HUES6 (cell line): ENCODE data around the gene EXOSC7.
"Not testable (repeated sequence)": the region's sequence is repeated elsewhere in the genome, so short reads cannot be mapped to it uniquely, and the experiment has no call there.

Source experiments
- H3K27ac ChIP-seq: 2 replicates; pipeline ENCODE4 v1.7.0; 2013; ENCODE audit warnings: low read depth, mild to moderate bottlenecking, low read length, inconsistent platforms
- H3K27me3 ChIP-seq: 2 replicates; pipeline ENCODE4 v1.6.1; 2013; ENCODE audit warnings: low read length; ENCODE audit not compliant: control insufficient read depth, insufficient read depth
- H3K36me3 ChIP-seq: 2 replicates; pipeline ENCODE4 v1.6.1; 2013; ENCODE audit warnings: low read length; ENCODE audit not compliant: control insufficient read depth, insufficient read depth
- H3K4me1 ChIP-seq: 2 replicates; pipeline ENCODE4 v1.6.1; 2013; ENCODE audit warnings: low read length; ENCODE audit not compliant: control insufficient read depth, insufficient read depth
- H3K4me3 ChIP-seq: 2 replicates; pipeline ENCODE4 v1.5.1; 2013; ENCODE audit warnings: low read depth, low read length
- H3K9ac ChIP-seq: one replicate; pipeline ENCODE4 v1.6.1; 2013; ENCODE audit warnings: mild to moderate bottlenecking, low read length
- H3K9me3 ChIP-seq: 2 replicates; pipeline ENCODE4 v1.6.1; 2013; ENCODE audit warnings: low read depth, low read length; ENCODE audit not compliant: control insufficient read depth, insufficient read depth

Gene EXOSC7

DNA sequence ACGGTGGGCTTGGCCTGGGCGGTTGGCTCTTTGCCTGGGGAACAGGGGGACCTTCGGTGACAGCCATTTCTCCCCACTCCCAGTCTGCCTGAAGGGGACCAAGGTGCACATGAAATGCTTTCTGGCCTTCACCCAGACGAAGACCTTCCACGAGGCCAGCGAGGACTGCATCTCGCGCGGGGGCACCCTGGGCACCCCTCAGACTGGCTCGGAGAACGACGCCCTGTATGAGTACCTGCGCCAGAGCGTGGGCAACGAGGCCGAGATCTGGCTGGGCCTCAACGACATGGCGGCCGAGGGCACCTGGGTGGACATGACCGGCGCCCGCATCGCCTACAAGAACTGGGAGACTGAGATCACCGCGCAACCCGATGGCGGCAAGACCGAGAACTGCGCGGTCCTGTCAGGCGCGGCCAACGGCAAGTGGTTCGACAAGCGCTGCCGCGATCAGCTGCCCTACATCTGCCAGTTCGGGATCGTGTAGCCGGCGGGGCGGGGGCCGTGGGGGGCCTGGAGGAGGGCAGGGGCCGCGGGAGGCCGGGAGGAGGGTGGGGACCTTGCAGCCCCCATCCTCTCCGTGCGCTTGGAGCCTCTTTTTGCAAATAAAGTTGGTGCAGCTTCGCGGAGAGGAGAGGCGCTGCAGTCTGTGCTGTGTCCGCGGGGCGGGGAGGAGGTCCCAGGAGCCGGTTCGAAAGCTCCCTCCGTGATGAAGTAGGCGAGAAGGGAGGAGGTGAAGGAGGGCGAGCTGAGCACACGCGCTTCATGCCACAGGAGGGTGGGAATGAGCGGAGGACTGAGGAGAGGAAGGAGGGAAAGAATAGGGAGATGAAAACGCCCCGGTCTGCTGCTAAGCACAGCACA, 59.6 kb downstream of the EXOSC7 start:
- H3K36me3 ChIP-seq: no peaks in the 10 kb centered on the region
- H3K9me3 ChIP-seq: no peaks in the 10 kb centered on the region
- H3K4me1 ChIP-seq: peaks cover 15% of the 10 kb centered on the region; the same call in 1 of the 2 replicates
- H3K27ac ChIP-seq: no peak overlapping the region
- H3K9ac ChIP-seq: no peak overlapping the region
- peaks cover 50% of the 10 kb centered on the region for H3K27me3 ChIP-seq
- H3K4me3 ChIP-seq: peak overlapping the region; percentile 48

DNA sequence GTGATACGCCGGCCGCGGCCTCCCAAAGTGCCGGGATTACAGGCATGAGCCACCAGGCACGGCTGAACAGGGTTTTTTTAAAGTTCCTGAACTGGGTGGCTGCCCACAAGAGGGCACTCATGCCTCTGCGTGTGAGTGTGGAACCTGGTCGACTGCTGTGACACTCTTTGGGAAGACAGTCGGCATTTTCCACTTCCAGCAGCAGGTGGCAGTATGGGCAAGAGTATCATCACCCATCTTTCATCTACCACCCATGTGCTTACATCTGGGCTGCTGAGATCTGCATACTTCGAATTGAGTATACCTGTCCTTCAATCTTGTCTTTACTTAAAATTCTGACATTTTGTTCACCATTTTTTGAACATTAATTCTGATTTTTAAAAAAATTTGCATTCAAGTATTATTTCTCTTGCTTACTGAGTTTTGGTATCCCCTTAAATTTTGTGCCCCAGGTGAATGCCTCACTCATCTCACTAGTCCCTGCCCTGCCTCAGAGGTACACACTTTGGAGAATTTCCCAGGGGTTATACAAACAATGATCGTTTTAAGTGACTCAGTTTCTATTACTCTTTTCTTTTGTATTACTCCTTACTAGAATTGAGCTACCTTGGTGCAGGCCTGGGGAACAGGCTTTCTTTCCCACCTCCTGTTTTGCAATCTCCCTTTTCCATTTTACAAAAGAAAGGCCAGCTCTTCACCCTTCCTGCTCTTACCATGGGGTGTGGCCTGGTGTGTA, 61.8 kb downstream of the EXOSC7 start:
- H3K4me3 ChIP-seq: no peak overlapping the region
- H3K27me3 ChIP-seq: peaks cover 44% of the 10 kb centered on the region
- H3K9me3 ChIP-seq: no peaks in the 10 kb centered on the region
- H3K4me1 ChIP-seq: peaks cover 14% of the 10 kb centered on the region; the same call in 1 of the 2 replicates
- no peak overlapping the region for H3K27ac ChIP-seq
- H3K36me3 ChIP-seq: no peaks in the 10 kb centered on the region
- H3K9ac ChIP-seq: no peak overlapping the region

DNA sequence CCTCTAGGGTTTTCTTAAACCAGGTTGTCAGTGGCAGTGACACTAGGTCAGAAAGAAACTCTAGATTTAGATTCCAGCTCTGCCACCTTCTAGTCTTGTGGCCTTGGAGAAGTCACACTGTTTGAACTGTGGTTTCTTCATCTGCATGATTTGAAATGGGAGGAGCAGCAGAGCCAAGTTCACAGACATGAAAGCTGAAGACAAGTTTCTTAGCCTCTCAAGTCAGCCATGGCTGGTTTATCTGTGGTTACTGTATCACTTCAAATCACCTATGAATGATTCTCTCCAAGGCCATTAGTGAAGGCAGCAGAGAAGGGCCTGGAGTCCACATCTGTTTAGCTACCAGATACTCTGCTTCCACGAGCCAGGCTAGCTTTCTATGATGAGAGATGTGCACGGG, 65.6 kb downstream of the EXOSC7 start:
- Histone ChIP-seq H3K4me3 (no peak overlapping the region), H3K27me3 (peaks cover 6% of the 10 kb centered on the region), H3K9ac (no peak overlapping the region), H3K36me3 (no peaks in the 10 kb centered on the region), H3K9me3 (no peaks in the 10 kb centered on the region), H3K4me1 (peaks cover 5% of the 10 kb centered on the region; the same call in 1 of the 2 replicates), H3K27ac (no peak overlapping the region)

DNA sequence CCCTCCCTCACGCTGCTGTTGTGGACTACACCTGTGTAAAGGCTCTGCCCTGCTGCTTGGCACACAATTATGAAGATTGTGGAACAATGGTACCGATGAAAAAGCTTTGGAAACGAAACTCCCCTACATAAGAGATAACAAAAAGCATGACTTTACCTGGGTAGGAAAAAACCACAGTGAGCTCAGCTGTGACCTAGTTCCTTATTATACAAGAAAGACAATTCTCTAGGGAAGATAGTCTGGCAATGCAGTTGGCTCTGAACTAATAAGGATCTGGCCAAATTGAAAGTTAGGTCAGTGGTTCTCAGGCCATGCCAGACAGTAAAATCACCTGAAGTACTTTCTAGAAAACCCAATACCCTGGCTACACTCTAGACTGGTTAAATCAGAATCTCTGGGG, 66.1 kb downstream of the EXOSC7 start:
- Histone ChIP-seq H3K4me3 (no peak overlapping the region), H3K9ac (no peak overlapping the region)

DNA sequence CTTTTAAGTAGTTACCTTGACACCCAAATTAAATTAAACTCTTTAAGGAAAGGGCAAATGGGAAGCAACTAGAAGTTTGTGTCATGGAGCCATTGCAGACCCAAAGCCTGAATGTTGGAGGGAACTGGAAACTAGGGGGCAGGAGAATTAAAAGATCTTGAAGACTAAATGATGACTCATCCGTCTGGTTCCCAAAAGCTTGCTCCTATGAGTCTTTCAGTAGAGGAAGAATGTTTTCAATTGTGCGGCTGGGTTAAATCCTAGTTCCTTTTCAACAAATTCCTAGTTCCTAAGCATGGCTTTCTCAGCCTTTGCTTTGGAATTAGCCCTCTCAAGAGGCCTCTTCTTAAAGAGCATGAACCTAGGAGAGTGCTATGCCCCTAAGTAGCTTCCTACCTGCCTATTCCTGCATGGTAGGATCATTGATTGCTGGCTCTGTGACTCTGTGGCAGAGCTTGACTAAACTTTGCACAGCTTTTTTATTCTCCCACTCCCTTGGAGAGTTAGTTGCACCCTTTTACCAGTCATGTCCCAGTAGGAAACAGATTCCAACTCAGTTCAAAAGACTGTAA, 67.8 kb downstream of the EXOSC7 start:
- no peak overlapping the region for H3K27ac ChIP-seq
- H3K4me3 ChIP-seq: no peak overlapping the region
- H3K9ac ChIP-seq: no peak overlapping the region
- H3K9me3 ChIP-seq: no peaks in the 10 kb centered on the region
- H3K36me3 ChIP-seq: no peaks in the 10 kb centered on the region
- no peaks in the 10 kb centered on the region for H3K4me1 ChIP-seq
- H3K27me3 ChIP-seq: no peaks in the 10 kb centered on the region

More for the DNA sequence above, 66.1 kb downstream of the EXOSC7 start:
- Histone ChIP-seq H3K27ac (no peak overlapping the region), H3K9me3 (no peaks in the 10 kb centered on the region), H3K36me3 (no peaks in the 10 kb centered on the region), H3K27me3 (peaks cover 1% of the 10 kb centered on the region), H3K4me1 (peaks cover 5% of the 10 kb centered on the region; the same call in 1 of the 2 replicates)

DNA sequence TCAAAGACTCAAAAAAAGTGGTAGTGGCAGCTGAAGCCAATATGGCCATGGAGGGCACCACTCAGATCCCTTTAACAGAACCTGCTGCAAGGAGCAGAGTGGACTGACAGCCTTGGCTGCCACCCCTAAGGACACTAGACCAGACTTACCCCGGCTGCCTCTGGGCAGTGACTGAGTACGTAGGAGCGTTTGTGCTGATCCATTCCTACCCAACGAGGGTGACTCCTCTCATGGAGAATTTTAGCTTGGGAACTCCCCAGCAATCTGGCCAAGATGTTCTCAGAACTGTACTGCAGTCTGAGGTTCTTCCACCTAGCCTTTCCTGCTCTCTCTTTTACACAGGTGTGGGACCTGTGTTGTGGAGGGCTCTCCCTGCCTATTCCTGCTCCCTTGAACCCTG, 72.2 kb downstream of the EXOSC7 start:
- Histone ChIP-seq H3K4me1 (no peaks in the 10 kb centered on the region), H3K4me3 (no peak overlapping the region), H3K9me3 (no peaks in the 10 kb centered on the region), H3K27me3 (no peaks in the 10 kb centered on the region; the same call in 1 of the 2 replicates), H3K36me3 (no peaks in the 10 kb centered on the region), H3K9ac (no peak overlapping the region), H3K27ac (no peak overlapping the region)

DNA sequence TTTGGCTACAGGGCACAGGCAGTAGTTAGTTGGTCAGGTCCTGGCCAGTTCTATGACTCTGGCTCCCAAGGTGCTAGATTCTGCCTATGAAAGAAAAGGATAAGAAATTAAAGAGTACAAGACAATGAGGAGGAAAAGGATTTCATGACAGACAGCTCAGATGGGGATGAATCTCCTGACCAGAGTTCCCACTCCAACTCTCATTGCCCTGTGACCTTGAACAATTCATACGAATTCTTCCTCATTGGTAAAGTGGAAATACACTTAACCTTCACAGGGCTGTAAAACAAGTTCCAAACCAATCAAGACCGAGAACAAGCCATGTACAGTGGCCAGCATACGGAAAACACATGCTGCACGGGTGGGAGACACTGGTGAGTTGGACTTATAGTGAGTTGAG, 73.8 kb downstream of the EXOSC7 start:
- Histone ChIP-seq H3K9me3 (no peaks in the 10 kb centered on the region), H3K4me1 (no peaks in the 10 kb centered on the region), H3K36me3 (no peaks in the 10 kb centered on the region), H3K27ac (no peak overlapping the region), H3K9ac (no peak overlapping the region), H3K4me3 (no peak overlapping the region), H3K27me3 (peaks cover 4% of the 10 kb centered on the region; the same call in 1 of the 2 replicates)

DNA sequence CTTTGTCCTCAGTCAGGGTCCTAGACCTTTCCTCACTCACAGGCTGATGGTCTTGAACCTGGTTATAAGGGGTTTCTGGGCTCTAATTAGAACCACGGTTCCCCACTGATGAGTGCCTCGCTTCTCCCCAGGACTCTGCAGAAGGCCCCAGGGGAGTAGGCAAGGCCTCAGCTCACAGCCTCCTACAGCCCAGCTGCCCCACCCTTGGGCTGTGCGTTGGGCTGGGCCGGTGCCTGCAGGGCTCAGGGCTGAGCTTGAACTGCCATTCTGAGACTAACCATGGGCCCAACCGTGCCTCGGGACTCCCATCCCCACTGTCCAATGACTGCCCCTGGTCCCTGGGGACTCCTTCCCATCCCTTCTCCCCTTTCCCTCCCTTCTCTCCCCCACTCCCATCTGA, 75.6 kb downstream of the EXOSC7 start:
- H3K27me3 ChIP-seq: peaks cover 18% of the 10 kb centered on the region; the same call in 1 of the 2 replicates
- no peak overlapping the region for H3K4me3 ChIP-seq
- no peaks in the 10 kb centered on the region for H3K36me3 ChIP-seq
- no peaks in the 10 kb centered on the region for H3K9me3 ChIP-seq
- H3K27ac ChIP-seq: no peak overlapping the region
- no peak overlapping the region for H3K9ac ChIP-seq
- H3K4me1 ChIP-seq: peaks cover 4% of the 10 kb centered on the region; the same call in 1 of the 2 replicates

DNA sequence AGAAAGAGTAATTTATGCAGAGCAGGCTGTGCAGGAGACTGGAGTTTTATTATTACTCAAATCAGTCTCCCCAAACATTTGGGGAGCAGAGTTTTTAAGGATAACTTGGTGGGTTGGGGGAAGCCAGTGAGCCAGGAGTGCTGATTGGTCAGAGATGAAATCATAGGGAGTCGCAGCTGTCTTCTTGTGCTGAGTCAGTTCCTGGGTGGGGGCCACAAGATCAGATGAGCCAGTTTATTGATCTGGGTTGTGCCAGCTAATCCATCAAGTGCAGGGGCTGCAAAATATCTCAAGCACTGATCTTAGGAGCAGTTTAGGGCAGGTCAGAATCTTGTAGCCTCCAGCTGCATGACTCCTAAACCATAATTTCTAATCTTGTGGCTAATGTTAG, 77.8 kb downstream of the EXOSC7 start:
- not testable (repeated sequence) for H3K27ac ChIP-seq, H3K9me3 ChIP-seq, H3K9ac ChIP-seq, H3K36me3 ChIP-seq, H3K4me3 ChIP-seq, H3K4me1 ChIP-seq
- H3K27me3 ChIP-seq: peaks cover 32% of the 10 kb centered on the region

DNA sequence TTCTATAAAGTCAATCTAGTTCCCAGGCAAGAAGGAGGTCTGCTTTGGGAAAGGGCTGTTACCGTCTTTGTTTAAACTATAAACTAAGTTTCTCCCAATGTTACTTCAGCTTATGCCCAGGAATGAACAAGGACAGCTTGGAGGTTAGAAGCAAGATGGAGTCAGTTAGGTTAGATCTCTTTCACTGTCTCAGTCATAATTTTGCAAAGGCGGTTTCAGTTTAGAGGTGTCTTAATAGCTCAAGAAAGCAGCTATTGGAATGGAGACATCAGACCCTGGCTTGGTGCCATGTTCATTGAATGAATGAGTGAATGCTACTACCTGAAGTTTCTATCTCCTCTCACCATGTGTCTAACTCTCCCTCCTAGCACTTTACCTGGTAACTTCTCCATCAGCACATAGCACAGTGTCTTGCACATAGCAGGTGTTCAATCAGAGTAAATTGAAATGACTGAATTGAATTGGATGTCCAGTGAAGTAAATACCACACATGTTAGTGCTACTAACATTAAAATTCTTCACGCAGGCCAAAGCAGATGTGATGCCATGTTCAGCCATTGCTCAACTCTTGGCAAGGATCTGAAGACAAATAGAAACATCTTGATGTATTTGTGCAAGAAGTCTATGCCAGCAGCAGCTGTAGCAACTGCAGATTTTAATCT, 78.3 kb downstream of the EXOSC7 start:
- Histone ChIP-seq H3K27me3 (peaks cover 37% of the 10 kb centered on the region), H3K9me3 (no peaks in the 10 kb centered on the region), H3K36me3 (no peaks in the 10 kb centered on the region), H3K27ac (no peak overlapping the region), H3K4me1 (peaks cover 8% of the 10 kb centered on the region; the same call in 1 of the 2 replicates), H3K9ac (no peak overlapping the region), H3K4me3 (no peak overlapping the region)
